ENCODE measurements around the gene BORCS6. TPM values are rescaled to one million over a fixed set of nuclear protein-coding genes. Genes with fewer than 3 reads are reported as not detected.

Gene BORCS6
- total and polyA plus RNA-seq, 2 of the 13 experiments (the other 11 are each of a cell fraction or from before 2014, with no cell fraction given), result 2.0 to 5.1 TPM

- TF ChIP-seq ZNF468 (CRISPR knock-in tag; IDR thresholded peaks at IDR 0.05), result no peak
- TF ChIP-seq THAP11 (CRISPR knock-in tag; IDR thresholded peaks at IDR 0.05), result peak; percentile 25; the same call in 1 of the 2 replicates
- no peak for TF ChIP-seq STAG1 (CRISPR knock-in tag; IDR thresholded peaks at IDR 0.05)
- TF ChIP-seq ZBTB38 (CRISPR knock-in tag; IDR thresholded peaks at IDR 0.05), result no peak
- no peak for TF ChIP-seq SOX6 (IDR thresholded peaks at IDR 0.05)
- TF ChIP-seq SOX6 (CRISPR knock-in tag; IDR thresholded peaks at IDR 0.05), result peak; percentile 42
- TF ChIP-seq ZNF878 (CRISPR knock-in tag; IDR thresholded peaks at IDR 0.05), result no peak
- no peak for TF ChIP-seq ZNF784 (CRISPR knock-in tag; IDR thresholded peaks at IDR 0.05; ENCODE audit: borderline replicate concordance)
- TF ChIP-seq CBX1 (IDR thresholded peaks at IDR 0.05; ENCODE audit: low read depth), result no peak
- TF ChIP-seq SOX5 (CRISPR knock-in tag; IDR thresholded peaks at IDR 0.05; ENCODE audit: borderline replicate concordance), result no peak
- TF ChIP-seq ZNF530 (CRISPR knock-in tag; IDR thresholded peaks at IDR 0.05; ENCODE audit: low read depth), result no peak
- no peak for TF ChIP-seq ZNF235 (CRISPR knock-in tag; IDR thresholded peaks at IDR 0.05; ENCODE audit: borderline replicate concordance)
- TF ChIP-seq PLRG1 (conservative IDR thresholded peaks at IDR 0.05), result no peak
- TF ChIP-seq SRSF1 (optimal IDR thresholded peaks at IDR 0.05; ENCODE audit: low read depth, low read length), result no peak
- no peak for TF ChIP-seq ZNF382 (CRISPR knock-in tag; IDR thresholded peaks at IDR 0.05; ENCODE audit: borderline replicate concordance)
- TF ChIP-seq ZNF746 (CRISPR knock-in tag; IDR thresholded peaks at IDR 0.05), result no peak
- TF ChIP-seq ZNF343 (CRISPR knock-in tag; IDR thresholded peaks at IDR 0.05), result no peak
- TF ChIP-seq BRCA1 (CRISPR knock-in tag; IDR thresholded peaks at IDR 0.05), result no peak
- no peak for TF ChIP-seq ZBTB14 (CRISPR knock-in tag; IDR thresholded peaks at IDR 0.05)
- TF ChIP-seq ZNF687 (CRISPR knock-in tag; IDR thresholded peaks at IDR 0.05), result no peak
- no peak for TF ChIP-seq CBX5 (CRISPR knock-in tag; IDR thresholded peaks at IDR 0.05; ENCODE audit: borderline replicate concordance)
- no peak for TF ChIP-seq NONO (IDR thresholded peaks at IDR 0.05)
- no peak for TF ChIP-seq NONO (CRISPR knock-in tag; conservative IDR thresholded peaks at IDR 0.05)
- peak; percentile 58 for TF ChIP-seq MNT (IDR thresholded peaks at IDR 0.05)
- no peak for TF ChIP-seq MED1 (CRISPR knock-in tag; IDR thresholded peaks at IDR 0.05)
Observed at GRCh38 chr17:8192070-8192815, 2.3 kb upstream of the BORCS6 start (continued).

Data from HepG2 (cell line).